ENCODE data around the gene DYNC2H1. TPM values are rescaled to one million over a fixed set of nuclear protein-coding genes. Genes with fewer than 3 reads are reported as not detected.

The DYNC2H1 gene
- total and polyA plus RNA-seq, 7 donors = 0.79 to 2.3 (median 1.3) TPM

DNA sequence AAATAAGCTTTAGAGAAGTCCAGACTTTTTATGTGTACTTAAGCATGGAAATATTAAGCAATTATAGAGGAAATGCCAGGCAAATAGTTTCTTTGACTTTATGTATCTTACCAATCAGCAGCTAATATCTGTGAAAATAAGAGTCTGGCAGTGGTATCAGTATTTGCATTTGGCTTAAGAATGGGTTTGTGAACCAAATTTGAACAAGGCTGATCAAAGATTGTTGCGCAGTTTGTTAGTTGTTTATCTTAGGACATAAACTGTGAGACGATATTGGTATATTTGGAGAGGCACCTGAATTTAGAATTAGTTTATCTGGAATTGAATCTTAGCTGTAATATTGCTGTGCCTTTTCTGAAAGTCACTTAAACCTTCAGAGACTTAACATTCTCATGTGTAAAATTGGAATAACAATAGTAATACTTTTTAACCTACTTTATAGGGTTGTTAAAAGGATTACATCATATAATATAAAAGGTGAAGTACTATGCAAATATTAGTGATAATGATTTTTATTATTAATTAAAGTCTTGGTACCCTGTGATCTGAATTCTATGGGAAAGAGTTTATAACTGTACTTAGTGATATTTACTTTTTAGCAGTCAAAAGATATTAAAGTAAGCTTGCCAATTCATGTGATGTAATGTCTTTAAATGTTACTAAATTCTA, 66.4 kb downstream of the DYNC2H1 start:
- no peak for ATAC-seq
- 91 to 93% (median 93%) methylated on average over 2 of the region's 2 CpGs for WGBS, 3 donors

DNA sequence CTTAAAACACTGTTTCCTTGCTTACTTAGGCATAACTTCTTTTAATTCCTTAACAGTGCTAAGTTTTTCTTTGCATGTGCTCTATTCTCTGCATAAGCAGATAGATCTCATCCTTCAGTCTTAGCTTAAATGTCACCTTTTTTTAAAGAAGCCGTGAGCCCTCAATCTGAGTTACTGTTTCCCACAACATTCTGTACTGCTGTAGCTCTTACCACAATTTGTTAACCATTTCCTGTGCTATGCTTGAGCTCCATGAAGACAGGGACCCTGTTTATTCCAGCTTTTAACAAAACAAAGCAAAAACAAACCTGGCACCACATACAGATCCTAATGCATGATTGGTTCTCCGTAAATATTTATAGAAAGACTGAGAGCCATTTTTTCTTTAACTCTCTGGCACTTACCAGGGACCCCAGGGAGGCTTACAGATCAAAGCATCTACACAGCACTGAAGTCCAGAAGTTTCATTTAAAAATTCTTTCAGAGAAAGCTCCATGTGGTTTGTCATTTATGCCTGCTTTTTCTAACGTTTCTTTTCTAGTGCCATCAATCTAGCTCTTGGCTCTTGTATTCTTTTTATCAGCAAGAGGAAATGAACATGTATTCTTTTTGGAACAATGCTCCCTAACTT, 74.9 kb downstream of the DYNC2H1 start:
- WGBS, 3 donors = 37 to 41% (median 39%) methylated on average over 3 of the region's 3 CpGs
- Histone ChIP-seq H3K36me3 (ENCODE audit: insufficient read depth in 1 of 2, low read depth in 1 of 2) (peaks cover 0 to 4% of the 10 kb centered on the region in 2 donors), H3K4me1 (no peaks in the 10 kb centered on the region), H3K27ac (no peak overlapping the region), H3K27me3 (ENCODE audit: insufficient read depth in 3 of 3, low read length in 2 of 3) (no peaks in the 10 kb centered on the region), H3K4me3 (no peak overlapping the region), H3K9me3 (no peaks in the 10 kb centered on the region)
- ATAC-seq (no peak), DNase-seq (no peak)
- intact Hi-C loops (cut with DNase I) = no loop called here
- TF ChIP-seq, protein P1, sequence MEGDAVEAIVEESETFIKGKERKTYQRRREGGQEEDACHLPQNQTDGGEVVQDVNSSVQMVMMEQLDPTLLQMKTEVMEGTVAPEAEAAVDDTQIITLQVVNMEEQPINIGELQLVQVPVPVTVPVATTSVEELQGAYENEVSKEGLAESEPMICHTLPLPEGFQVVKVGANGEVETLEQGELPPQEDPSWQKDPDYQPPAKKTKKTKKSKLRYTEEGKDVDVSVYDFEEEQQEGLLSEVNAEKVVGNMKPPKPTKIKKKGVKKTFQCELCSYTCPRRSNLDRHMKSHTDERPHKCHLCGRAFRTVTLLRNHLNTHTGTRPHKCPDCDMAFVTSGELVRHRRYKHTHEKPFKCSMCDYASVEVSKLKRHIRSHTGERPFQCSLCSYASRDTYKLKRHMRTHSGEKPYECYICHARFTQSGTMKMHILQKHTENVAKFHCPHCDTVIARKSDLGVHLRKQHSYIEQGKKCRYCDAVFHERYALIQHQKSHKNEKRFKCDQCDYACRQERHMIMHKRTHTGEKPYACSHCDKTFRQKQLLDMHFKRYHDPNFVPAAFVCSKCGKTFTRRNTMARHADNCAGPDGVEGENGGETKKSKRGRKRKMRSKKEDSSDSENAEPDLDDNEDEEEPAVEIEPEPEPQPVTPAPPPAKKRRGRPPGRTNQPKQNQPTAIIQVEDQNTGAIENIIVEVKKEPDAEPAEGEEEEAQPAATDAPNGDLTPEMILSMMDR (IDR thresholded peaks at IDR 0.05) = no peak

More for the DNA sequence above, 66.4 kb downstream of the DYNC2H1 start:
- Histone ChIP-seq H3K4me1 (no peaks in the 10 kb centered on the region), H3K36me3 (ENCODE audit: insufficient read depth in 1 of 2, low read depth in 1 of 2) (peaks cover 0 to 6% of the 10 kb centered on the region in 2 donors), H3K27ac (no peak overlapping the region), H3K27me3 (ENCODE audit: insufficient read depth in 3 of 3, low read length in 2 of 3) (no peaks in the 10 kb centered on the region), H3K4me3 (no peak overlapping the region), H3K9me3 (no peaks in the 10 kb centered on the region)
- TF ChIP-seq, protein P1 (IDR thresholded peaks at IDR 0.05) = no peak
- intact Hi-C loops (cut with DNase I) = no loop called here
- no peak for DNase-seq

DNA sequence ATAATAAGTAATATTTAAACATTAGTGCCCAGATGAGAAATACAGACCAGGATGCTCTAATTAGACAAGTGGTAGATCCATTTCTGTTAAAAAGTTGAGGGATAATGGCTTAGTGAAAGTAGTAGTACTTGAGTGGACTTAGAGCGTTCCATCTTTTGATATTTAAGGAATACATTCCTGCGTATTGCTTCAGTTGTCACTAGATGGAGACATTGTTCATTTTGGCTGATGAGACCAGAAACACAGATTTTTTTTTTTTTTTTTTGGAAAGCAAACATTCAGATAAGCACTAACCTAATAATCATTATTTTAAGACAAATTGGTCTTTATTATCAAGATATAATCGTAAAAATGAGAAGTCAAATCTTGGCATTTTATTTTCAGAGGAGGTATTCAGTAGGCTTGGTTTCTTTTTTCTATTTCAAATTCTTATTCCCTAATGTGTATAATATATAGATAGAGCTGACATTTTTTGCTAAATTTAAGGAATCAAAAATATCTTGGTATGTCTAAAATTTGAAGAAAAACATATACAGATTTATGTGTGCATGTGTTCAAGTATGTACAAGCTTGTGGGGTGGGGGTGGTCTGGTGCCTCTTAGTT, 92.9 kb downstream of the DYNC2H1 start:
- intact Hi-C loops (cut with DNase I) = loop anchor here in 1 of 2 donors (5.0 kb wide), 1 partner anchor 400 kb away; no protein-coding TSS in a partner anchor
- DNase-seq = no peak
- H3K9me3 ChIP-seq = no peaks in the 10 kb centered on the region
- H3K4me3 ChIP-seq = no peak overlapping the region
- H3K36me3 ChIP-seq (ENCODE audit: insufficient read depth in 1 of 2, low read depth in 1 of 2) = peaks cover 0 to 5% of the 10 kb centered on the region in 2 donors
- no peak for ATAC-seq
- H3K27ac ChIP-seq = no peak overlapping the region
- WGBS, 3 donors = 64 to 73% (median 71%) methylated on average over 3 of the region's 3 CpGs
- no peaks in the 10 kb centered on the region for H3K4me1 ChIP-seq
- no peaks in the 10 kb centered on the region for H3K27me3 ChIP-seq (ENCODE audit: insufficient read depth in 3 of 3, low read length in 2 of 3)
- TF ChIP-seq, protein P1 (IDR thresholded peaks at IDR 0.05) = peak; percentile 38

DNA sequence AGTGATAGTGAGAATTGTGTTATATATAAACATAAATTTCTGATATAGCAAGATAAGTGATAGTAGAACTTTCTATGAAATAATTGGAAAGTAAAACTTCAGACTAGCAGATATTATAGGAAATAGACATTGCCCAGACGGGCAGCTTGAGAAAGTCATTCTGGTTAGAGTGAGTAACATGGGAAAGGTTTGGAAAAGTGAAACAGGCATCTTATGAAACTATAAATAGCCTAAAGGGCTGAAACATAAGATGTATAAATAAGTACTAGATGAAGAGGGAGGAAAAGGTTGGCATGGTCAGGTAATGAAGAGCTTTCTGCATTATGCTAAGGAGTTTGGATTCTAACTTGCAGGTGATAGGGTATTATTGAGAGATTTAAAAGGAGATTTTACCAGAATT, 101.3 kb downstream of the DYNC2H1 start:
- intact Hi-C loops (cut with DNase I) = no loop called here
- DNase-seq = no peak
- WGBS, 3 donors = 26 to 51% (median 34%) methylated on average over 1 of the region's 1 CpG
- Histone ChIP-seq H3K9me3 (no peaks in the 10 kb centered on the region), H3K27me3 (ENCODE audit: insufficient read depth in 3 of 3, low read length in 2 of 3) (no peaks in the 10 kb centered on the region), H3K36me3 (ENCODE audit: insufficient read depth in 1 of 2, low read depth in 1 of 2) (no peaks in the 10 kb centered on the region), H3K4me1 (no peaks in the 10 kb centered on the region), H3K4me3 (no peak overlapping the region), H3K27ac (no peak overlapping the region)
- no peak for ATAC-seq
- TF ChIP-seq, protein P1 (IDR thresholded peaks at IDR 0.05) = no peak

Measured in psoas muscle (tissue), 8 donors.